Calu3 (cell line): ENCODE results near the gene ADAMTSL3. TPM values are rescaled to one million over a fixed set of nuclear protein-coding genes. Genes with fewer than 3 reads are reported as not detected.

Experiments used
- BruUV-seq: library from RNA; stranded (reverse); fragments of 400-500 nt; replicated peaks from 2 replicates; lab custom pipeline; 2021; lab: Mats Ljungman, UMichigan
- CTCF ChIA-PET: fragments of 300-600 bp; sonication (Branson Sonifier 250); formaldehyde crosslinking; loops from one replicate; lab custom pipeline; 2022; ENCODE audit warnings: antibody characterized with exemption; lab: Charles Lee
- DNase-seq: peaks from one replicate; pipeline ENCODE4 v3.0.0; 2022
- H3K27ac Mint-ChIP-seq: one replicate; pipeline ENCODE4 v1.8.0; 2022; ENCODE audit warnings: mixed read lengths; ENCODE audit not compliant: unreplicated experiment
- H3K27me3 Mint-ChIP-seq: one replicate; pipeline ENCODE4 v1.8.0; 2022; ENCODE audit warnings: mixed read lengths; ENCODE audit not compliant: unreplicated experiment
- H3K36me3 Mint-ChIP-seq: one replicate; pipeline ENCODE4 v1.8.0; 2022; ENCODE audit warnings: mild to moderate bottlenecking, moderate library complexity, mixed read lengths; ENCODE audit not compliant: insufficient read depth, unreplicated experiment
- H3K4me1 Mint-ChIP-seq: one replicate; pipeline ENCODE4 v1.8.0; 2022; ENCODE audit warnings: mild to moderate bottlenecking, low read depth, mixed read lengths; ENCODE audit not compliant: unreplicated experiment
- H3K4me3 Mint-ChIP-seq: one replicate; pipeline ENCODE4 v1.8.0; 2022; ENCODE audit warnings: mild to moderate bottlenecking, low read depth, moderate library complexity, mixed read lengths; ENCODE audit not compliant: unreplicated experiment
- H3K9me3 Mint-ChIP-seq: one replicate; pipeline ENCODE4 v1.8.0; 2022; ENCODE audit warnings: low read depth, mixed read lengths; ENCODE audit not compliant: unreplicated experiment
- CTCF ChIP-seq: fragments of 200-600 bp; IDR thresholded peaks from one replicate; pipeline ENCODE4 v1.8.0; 2022; ENCODE audit warnings: antibody characterized with exemption; ENCODE audit not compliant: unreplicated experiment
- intact Hi-C: fragments of 100-400 bp; cut with micrococcal nuclease; formaldehyde crosslinking; loops from one replicate; pipeline ENCODE4 v1.10.0; 2022; ENCODE audit not compliant: unreplicated experiment
- total RNA-seq: library from RNA; stranded (reverse); gene quantifications from 2 replicates; pipeline ENCODE4 v1.2.3, GENCODE V29; 2022

The ADAMTSL3 gene
- total RNA-seq, 1 experiment from 2014 or later = 2.4 TPM

- DNase-seq = no peak
- Mint-ChIP-seq H3K4me3 (no peak overlapping the region), H3K36me3 (no peaks in the 10 kb centered on the region), H3K27me3 (peaks cover 7% of the 10 kb centered on the region), H3K27ac (no peak overlapping the region), H3K4me1 (peaks cover 13% of the 10 kb centered on the region), H3K9me3 (no peaks in the 10 kb centered on the region)
- TF ChIP-seq CTCF = no peak
- BruUV-seq = no TSS peak
- CTCF ChIA-PET = interaction anchor here (0.6 to 1.1 kb wide), 2 partner anchors 12 to 59 kb away, joined by 3 to 4 read pairs; no protein-coding TSS in a partner anchor
- intact Hi-C loops = loop anchor here (10.0 kb wide), 1 partner anchor 375 kb away; no protein-coding TSS in a partner anchor
Observed at GRCh38 chr15:83659417-83659812, 5.5 kb downstream of the ADAMTSL3 start.

GRCh38 chr15:83665480-83665879 lies 11.6 kb downstream of the ADAMTSL3 start:
- intact Hi-C loops = no loop called here
- CTCF ChIA-PET = no interaction called here
- BruUV-seq = no TSS peak
- no peak overlapping the region for H3K27ac Mint-ChIP-seq
- no peak for TF ChIP-seq CTCF
- DNase-seq = no peak
- peaks cover 13% of the 10 kb centered on the region for H3K27me3 Mint-ChIP-seq
- H3K36me3 Mint-ChIP-seq = no peaks in the 10 kb centered on the region
- H3K9me3 Mint-ChIP-seq = no peaks in the 10 kb centered on the region
- H3K4me3 Mint-ChIP-seq = no peak overlapping the region
- H3K4me1 Mint-ChIP-seq = no peaks in the 10 kb centered on the region

GRCh38 chr15:83670672-83671229 lies 16.8 kb downstream of the ADAMTSL3 start:
- Mint-ChIP-seq H3K4me1 (no peaks in the 10 kb centered on the region), H3K4me3 (no peak overlapping the region), H3K27me3 (no peaks in the 10 kb centered on the region), H3K9me3 (no peaks in the 10 kb centered on the region), H3K36me3 (no peaks in the 10 kb centered on the region), H3K27ac (no peak overlapping the region)
- CTCF ChIA-PET = no interaction called here
- no peak for DNase-seq
- intact Hi-C loops = no loop called here
- BruUV-seq = no TSS peak
- no peak for TF ChIP-seq CTCF

GRCh38 chr15:83671603-83672002 lies 17.7 kb downstream of the ADAMTSL3 start:
- CTCF ChIA-PET = no interaction called here
- no peaks in the 10 kb centered on the region for H3K27me3 Mint-ChIP-seq
- H3K27ac Mint-ChIP-seq = no peak overlapping the region
- BruUV-seq = no TSS peak
- no peaks in the 10 kb centered on the region for H3K4me1 Mint-ChIP-seq
- no peak for DNase-seq
- H3K36me3 Mint-ChIP-seq = no peaks in the 10 kb centered on the region
- H3K4me3 Mint-ChIP-seq = no peak overlapping the region
- no peak for TF ChIP-seq CTCF
- H3K9me3 Mint-ChIP-seq = peaks cover 3% of the 10 kb centered on the region
- intact Hi-C loops = no loop called here
